Endodermal cell (in vitro differentiated cells): ENCODE measurements around the gene GBF1. TPM values are rescaled to one million over a fixed set of nuclear protein-coding genes. Genes with fewer than 3 reads are reported as not detected.

Experiments used
- DNase-seq: peaks from one replicate; pipeline ENCODE4 v3.0.0-alpha.2; 2017
- H3K27ac ChIP-seq: 2 replicates; pipeline ENCODE4 v1.5.1; 2013; ENCODE audit warnings: mild to moderate bottlenecking, low read depth, low read length, moderate library complexity
- H3K27me3 ChIP-seq: 2 replicates; pipeline ENCODE4 v1.6.1; 2013; ENCODE audit warnings: mild to moderate bottlenecking, low read length, moderate library complexity; ENCODE audit not compliant: insufficient read depth, control insufficient read depth, poor library complexity, severe bottlenecking
- H3K36me3 ChIP-seq: 2 replicates; pipeline ENCODE4 v1.7.0; 2013; ENCODE audit warnings: mild to moderate bottlenecking, low read length, moderate library complexity; ENCODE audit not compliant: control insufficient read depth, insufficient read depth
- H3K4me1 ChIP-seq: one replicate; pipeline ENCODE4 v1.7.0; 2013; ENCODE audit warnings: low read length; ENCODE audit not compliant: control insufficient read depth, insufficient read depth
- H3K4me3 ChIP-seq: 2 replicates; pipeline ENCODE4 v1.5.1; 2013; ENCODE audit warnings: mild to moderate bottlenecking, low read length, moderate library complexity
- H3K9ac ChIP-seq: 2 replicates; pipeline ENCODE4 v1.6.1; 2013; ENCODE audit warnings: mild to moderate bottlenecking, low read length, moderate library complexity; ENCODE audit not compliant: poor library complexity, severe bottlenecking; ENCODE audit errors: extremely low read depth
- H3K9me3 ChIP-seq: 2 replicates; pipeline ENCODE4 v1.6.1; 2013; ENCODE audit warnings: mild to moderate bottlenecking, low read length, moderate library complexity; ENCODE audit not compliant: control insufficient read depth
- H3K27ac Mint-ChIP-seq: 2 replicates; pipeline ENCODE4 v1.8.0; 2020; ENCODE audit warnings: mixed read lengths
- H3K27me3 Mint-ChIP-seq: 2 replicates; pipeline ENCODE4 v1.8.0; 2021; ENCODE audit warnings: mild to moderate bottlenecking, mixed read lengths; ENCODE audit not compliant: insufficient read depth
- H3K36me3 Mint-ChIP-seq: 2 replicates; pipeline ENCODE4 v1.8.0; 2020; ENCODE audit warnings: low read depth, mixed read lengths
- H3K4me1 Mint-ChIP-seq: 2 replicates; pipeline ENCODE4 v1.8.0; 2020; ENCODE audit warnings: mixed read lengths
- H3K4me3 Mint-ChIP-seq: 2 replicates; pipeline ENCODE4 v1.8.0; 2020; ENCODE audit warnings: mild to moderate bottlenecking, moderate library complexity, mixed read lengths
- H3K9me3 Mint-ChIP-seq: 2 replicates; pipeline ENCODE4 v1.8.0; 2020; ENCODE audit warnings: mild to moderate bottlenecking, mixed read lengths
- CTCF ChIP-seq: fragments of 200-600 bp; sonication (generic); conservative IDR thresholded peaks from 2 replicates; pipeline ENCODE4 v1.5.0; 2021; ENCODE audit warnings: antibody characterized with exemption, mild to moderate bottlenecking
- WGBS, 2 experiments: methylation state at CpG; one replicate each; pipeline versions ENCODE4 v1.1.5 to v1.1.7; 2013; ENCODE audit warnings: missing lambda C conversion rate in 2 of 2, mixed read lengths in 1 of 2; ENCODE audit not compliant: insufficient coverage in 1 of 2, insufficient read length in 1 of 2; 5-methylcytosine and 5-hydroxymethylcytosine counted together
- total RNA-seq, 2 donors: library from RNA; stranded (reverse); fragmentation: NEBNext Ultra II Directional in 1 of 2; extraction: Animal tissue kit (Norgen Biotek cat#: 25700) in 1 of 2; gene quantifications; 2 replicates in 1 of 2; 3 replicates in 1 of 2; pipeline ENCODE4 v1.2.1, GENCODE V29; 2021

GBF1 gene
- total RNA-seq, 2 donors from 2014 or later: 31.1 to 31.4 TPM

- no peak overlapping the region for H3K9ac ChIP-seq
- H3K27ac Mint-ChIP-seq: no peak overlapping the region
These were observed 98.7 kb downstream of the GBF1 start for GRCh38 chr10:102344067-102344466.

GRCh38 chr10:102347236-102347828 lies 102.0 kb downstream of the GBF1 start:
- Mint-ChIP-seq H3K36me3 (peaks cover 18% of the 10 kb centered on the region), H3K27ac (no peak overlapping the region), H3K4me3 (no peak overlapping the region), H3K9me3 (no peaks in the 10 kb centered on the region), H3K4me1 (peaks cover 6% of the 10 kb centered on the region), H3K27me3 (peaks cover 15% of the 10 kb centered on the region)
- Histone ChIP-seq H3K9ac (no peak overlapping the region), H3K9me3 (no peaks in the 10 kb centered on the region), H3K4me3 (no peak overlapping the region), H3K27ac (no peak overlapping the region), H3K36me3 (peaks cover 15% of the 10 kb centered on the region), H3K4me1 (no peaks in the 10 kb centered on the region), H3K27me3 (no peaks in the 10 kb centered on the region)
- DNase-seq: peak; percentile 87
- peak; percentile 84 for TF ChIP-seq CTCF
- WGBS, 2 experiments: 64 to 100% methylated on average over 1 to 2 of the region's 2 CpGs

More at GRCh38 chr10:102344067-102344466, 98.7 kb downstream of the GBF1 start:
- Histone ChIP-seq H3K9me3 (no peaks in the 10 kb centered on the region), H3K36me3 (peaks cover 7% of the 10 kb centered on the region), H3K4me1 (no peaks in the 10 kb centered on the region), H3K27me3 (no peaks in the 10 kb centered on the region), H3K4me3 (no peak overlapping the region), H3K27ac (no peak overlapping the region)
- Mint-ChIP-seq H3K9me3 (no peaks in the 10 kb centered on the region), H3K4me1 (peaks cover 8% of the 10 kb centered on the region), H3K36me3 (peaks cover 14% of the 10 kb centered on the region), H3K27me3 (peaks cover 39% of the 10 kb centered on the region), H3K4me3 (no peak overlapping the region)
- DNase-seq: no peak
- 87 to 100% methylated on average over 3 of the region's 3 CpGs for WGBS, 2 experiments
- TF ChIP-seq CTCF: no peak

- peaks cover 47% of the 10 kb centered on the region for H3K36me3 ChIP-seq
- H3K27ac ChIP-seq: no peak overlapping the region
- WGBS, 2 experiments: 83 to 100% methylated on average over 3 to 7 of the region's 7 CpGs
- peak; percentile 88 for DNase-seq
- Mint-ChIP-seq H3K27me3 (no peaks in the 10 kb centered on the region), H3K27ac (no peak overlapping the region), H3K9me3 (no peaks in the 10 kb centered on the region), H3K36me3 (peaks cover 15% of the 10 kb centered on the region), H3K4me3 (no peak overlapping the region), H3K4me1 (no peaks in the 10 kb centered on the region)
- H3K9me3 ChIP-seq: no peaks in the 10 kb centered on the region
- peak; percentile 95 for TF ChIP-seq CTCF
- no peak overlapping the region for H3K9ac ChIP-seq
- H3K27me3 ChIP-seq: no peaks in the 10 kb centered on the region
- no peak overlapping the region for H3K4me3 ChIP-seq
- H3K4me1 ChIP-seq: no peaks in the 10 kb centered on the region
These were observed 106.9 kb downstream of the GBF1 start for GRCh38 chr10:102352066-102352715.
